ENCODE measurements around the gene RBMS3. TPM values are rescaled to one million over a fixed set of nuclear protein-coding genes. Genes with fewer than 3 reads are reported as not detected.

The RBMS3 gene
- total RNA-seq, 2 donors from 2014 or later = 27.3 to 51.4 TPM

- Histone ChIP-seq H3K27me3 (no peaks in the 10 kb centered on the region), H3K36me3 (no peaks in the 10 kb centered on the region), H3K27ac (no peak overlapping the region), H3K4me1 (no peaks in the 10 kb centered on the region), H3K4me3 (no peak overlapping the region), H3K9me3 (no peaks in the 10 kb centered on the region)
- DNase-seq (ENCODE audit: low spot score) = no peak
- TF ChIP-seq, protein P1, sequence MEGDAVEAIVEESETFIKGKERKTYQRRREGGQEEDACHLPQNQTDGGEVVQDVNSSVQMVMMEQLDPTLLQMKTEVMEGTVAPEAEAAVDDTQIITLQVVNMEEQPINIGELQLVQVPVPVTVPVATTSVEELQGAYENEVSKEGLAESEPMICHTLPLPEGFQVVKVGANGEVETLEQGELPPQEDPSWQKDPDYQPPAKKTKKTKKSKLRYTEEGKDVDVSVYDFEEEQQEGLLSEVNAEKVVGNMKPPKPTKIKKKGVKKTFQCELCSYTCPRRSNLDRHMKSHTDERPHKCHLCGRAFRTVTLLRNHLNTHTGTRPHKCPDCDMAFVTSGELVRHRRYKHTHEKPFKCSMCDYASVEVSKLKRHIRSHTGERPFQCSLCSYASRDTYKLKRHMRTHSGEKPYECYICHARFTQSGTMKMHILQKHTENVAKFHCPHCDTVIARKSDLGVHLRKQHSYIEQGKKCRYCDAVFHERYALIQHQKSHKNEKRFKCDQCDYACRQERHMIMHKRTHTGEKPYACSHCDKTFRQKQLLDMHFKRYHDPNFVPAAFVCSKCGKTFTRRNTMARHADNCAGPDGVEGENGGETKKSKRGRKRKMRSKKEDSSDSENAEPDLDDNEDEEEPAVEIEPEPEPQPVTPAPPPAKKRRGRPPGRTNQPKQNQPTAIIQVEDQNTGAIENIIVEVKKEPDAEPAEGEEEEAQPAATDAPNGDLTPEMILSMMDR (IDR thresholded peaks at IDR 0.05) = no peak
Measured at GRCh38 chr3:29608414-29609327, 327.8 kb downstream of the RBMS3 start.

DNA sequence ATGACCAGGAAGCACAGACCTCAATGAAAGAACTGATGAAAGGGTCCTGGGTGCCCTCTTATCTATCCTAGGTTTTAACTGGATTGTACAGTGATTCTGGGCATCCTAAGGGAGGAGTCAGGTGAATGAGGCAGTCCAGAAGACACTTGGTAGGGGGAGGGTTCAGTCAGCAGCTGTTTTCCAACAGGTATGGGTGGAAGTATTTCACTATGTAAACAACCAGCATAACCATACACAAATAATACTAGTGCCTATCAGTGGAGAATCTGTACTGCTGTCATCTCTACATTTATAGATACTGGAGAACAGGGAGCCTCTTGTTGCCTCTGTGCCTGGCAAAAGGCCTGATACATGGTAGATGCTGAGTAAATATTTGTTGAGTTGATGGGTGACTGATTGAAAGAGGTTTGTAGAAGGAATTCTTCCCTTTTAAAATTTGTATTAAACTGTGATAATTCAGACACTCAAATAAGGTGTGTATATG is 328.5 kb downstream of the RBMS3 start:
- TF ChIP-seq, protein P1 (IDR thresholded peaks at IDR 0.05) = no peak
- no peaks in the 10 kb centered on the region for H3K36me3 ChIP-seq
- H3K4me1 ChIP-seq = no peaks in the 10 kb centered on the region
- no peak overlapping the region for H3K27ac ChIP-seq
- no peaks in the 10 kb centered on the region for H3K9me3 ChIP-seq
- no peak for DNase-seq (ENCODE audit: low spot score)
- no peaks in the 10 kb centered on the region for H3K27me3 ChIP-seq
- no peak overlapping the region for H3K4me3 ChIP-seq

- H3K4me3 ChIP-seq = no peak overlapping the region
- DNase-seq (ENCODE audit: low spot score) = no peak
- H3K36me3 ChIP-seq = no peaks in the 10 kb centered on the region
- no peaks in the 10 kb centered on the region for H3K9me3 ChIP-seq
- no peaks in the 10 kb centered on the region for H3K27me3 ChIP-seq
- H3K27ac ChIP-seq = no peak overlapping the region
- H3K4me1 ChIP-seq = no peaks in the 10 kb centered on the region
- TF ChIP-seq, protein P1 (IDR thresholded peaks at IDR 0.05) = no peak
Measured at GRCh38 chr3:29610781-29611180, 329.9 kb downstream of the RBMS3 start.

GRCh38 chr3:29611252-29611651 is 330.4 kb downstream of the RBMS3 start:
- no peak for DNase-seq (ENCODE audit: low spot score)
- no peaks in the 10 kb centered on the region for H3K4me1 ChIP-seq
- H3K36me3 ChIP-seq = no peaks in the 10 kb centered on the region
- no peaks in the 10 kb centered on the region for H3K27me3 ChIP-seq
- TF ChIP-seq, protein P1 (IDR thresholded peaks at IDR 0.05) = no peak
- H3K9me3 ChIP-seq = no peaks in the 10 kb centered on the region
- no peak overlapping the region for H3K4me3 ChIP-seq
- H3K27ac ChIP-seq = no peak overlapping the region

DNA sequence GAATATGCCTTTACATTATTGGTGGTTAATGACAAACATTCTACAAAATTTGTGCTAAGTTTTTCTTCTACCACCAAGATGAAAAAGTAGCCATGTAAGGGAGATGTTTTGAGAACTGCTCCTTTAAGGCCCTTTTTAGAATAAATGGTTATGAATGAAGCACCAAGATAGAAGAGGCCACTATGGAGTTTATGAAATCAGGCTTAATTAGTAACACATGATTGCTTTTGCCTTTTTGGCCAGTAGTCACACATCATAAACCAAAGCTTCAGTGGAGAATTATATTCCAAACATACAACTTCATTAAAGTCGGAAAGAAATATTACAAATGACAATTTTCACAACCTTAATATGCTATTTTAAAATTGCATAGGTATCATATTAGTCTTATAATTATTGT is 331.7 kb downstream of the RBMS3 start:
- H3K27me3 ChIP-seq = no peaks in the 10 kb centered on the region
- H3K4me3 ChIP-seq = no peak overlapping the region
- H3K36me3 ChIP-seq = no peaks in the 10 kb centered on the region
- TF ChIP-seq, protein P1 (IDR thresholded peaks at IDR 0.05) = no peak
- H3K4me1 ChIP-seq = no peaks in the 10 kb centered on the region
- H3K9me3 ChIP-seq = no peaks in the 10 kb centered on the region
- no peak for DNase-seq (ENCODE audit: low spot score)
- no peak overlapping the region for H3K27ac ChIP-seq
